HepG2 (cell line): Measurements from ENCODE around the gene TRIM7. TPM values are rescaled to one million over a fixed set of nuclear protein-coding genes. Genes with fewer than 3 reads are reported as not detected.

Experiments
- ATAC-seq: fragments of 200-7000 bp; cut with Tn5 transposase; 3 replicates; pipeline ENCODE4 v1.9.1; 2020; ENCODE audit warnings: mild to moderate bottlenecking, moderate library complexity
- BruUV-seq: library from RNA; stranded (reverse); fragments of 400-500 nt; replicated peaks from 2 replicates; lab custom pipeline; 2021; lab: Mats Ljungman, UMichigan
- CTCF ChIA-PET: fragments of 300-600 bp; formaldehyde crosslinking; extraction: SDS; loops from one replicate; lab custom pipeline; 2021; ENCODE audit warnings: low total read pairs, inconsistent platforms, low intra/inter-chr PET ratio; lab: Yijun Ruan, JAX
- POLR2A ChIA-PET: fragments of 350-600 bp; sonication (Branson Sonifier 250); formaldehyde crosslinking; loops from one replicate; lab custom pipeline; 2020; ENCODE audit warnings: antibody characterized with exemption, inconsistent platforms; lab: Yijun Ruan, JAX
- DNase-seq: peaks from one replicate; pipeline ENCODE4 v3.0.0-alpha.2; 2015; ENCODE audit warnings: low spot score
- FAIRE-seq: peaks from 3 replicates; lab custom pipeline; 2011; peaks lifted over from hg19 to GRCh38; lab: Jason Lieb, UNC
- H2AFZ ChIP-seq: one replicate; pipeline ENCODE4 v1.6.1; 2011; ENCODE audit warnings: low read length, inconsistent platforms
- H3K27ac ChIP-seq: fragments of 300-600 bp; 3 replicates; pipeline ENCODE4 v1.8.0; 2011; ENCODE audit warnings: mixed run types, mild to moderate bottlenecking, mixed read lengths, low read length, inconsistent platforms; ENCODE audit not compliant: insufficient read depth; ENCODE audit errors: extremely low read length
- H3K27me3 ChIP-seq, 2 experiments: fragments of 200-600 bp in 1 of 2; 2 replicates in 1 of 2; 3 replicates in 1 of 2; pipeline versions ENCODE4 v1.6.0 to v1.8.0; 2011; ENCODE audit warnings: low read length in 2 of 2, mild to moderate bottlenecking in 2 of 2, moderate library complexity in 2 of 2, inconsistent platforms in 1 of 2; ENCODE audit not compliant: insufficient read depth in 2 of 2, control insufficient read depth in 1 of 2
- H3K36me3 ChIP-seq, 2 experiments: fragments of 200-600 bp in 1 of 2; replicated peaks in 1 of 2; 2 replicates in 1 of 2; 3 replicates in 1 of 2; pipeline versions ENCODE4 v1.5.1 to v1.8.0; 2011; ENCODE audit warnings: low read length in 2 of 2, inconsistent platforms in 1 of 2; ENCODE audit not compliant: insufficient read depth in 2 of 2, control insufficient read depth in 1 of 2
- H3K4me1 ChIP-seq: 2 replicates; pipeline ENCODE4 v1.5.1; 2012; ENCODE audit warnings: low read length, inconsistent platforms; ENCODE audit not compliant: insufficient read depth
- H3K4me2 ChIP-seq: 2 replicates; pipeline ENCODE4 v1.6.0; 2011; ENCODE audit warnings: low read depth, low read length, inconsistent platforms
- H3K4me3 ChIP-seq, 3 experiments: fragments of 200-600 bp in 1 of 3; sonication (generic), shearing (Covaris generic) in 1 of 3; replicated peaks in 1 of 3; 2 replicates each; pipeline ENCODE4 v1.5.1; 2011 to 2016; ENCODE audit warnings: low read length in 3 of 3, inconsistent platforms in 2 of 3, low read depth in 2 of 3, mild to moderate bottlenecking in 2 of 3, control low read depth in 1 of 3, mixed read lengths in 1 of 3; ENCODE audit not compliant: insufficient read depth in 1 of 3
- H3K79me2 ChIP-seq: one replicate; pipeline ENCODE4 v1.6.1; 2011; ENCODE audit warnings: low read length, inconsistent platforms; ENCODE audit not compliant: insufficient read depth
- H3K9ac ChIP-seq: 2 replicates; pipeline ENCODE4 v1.6.0; 2011; ENCODE audit warnings: mild to moderate bottlenecking, low read depth, low read length, inconsistent platforms; ENCODE audit not compliant: insufficient read depth
- H3K9me3 ChIP-seq: 2 replicates; pipeline ENCODE4 v1.5.1; 2012; ENCODE audit warnings: mild to moderate bottlenecking, low read length
- H4K20me1 ChIP-seq: 2 replicates; pipeline ENCODE4 v1.6.0; 2011; ENCODE audit warnings: inconsistent platforms, mild to moderate bottlenecking, low read length, moderate library complexity; ENCODE audit not compliant: insufficient read depth
- HOXA9 ChIP-seq: sonication (generic); formaldehyde crosslinking; IDR thresholded peaks from 2 replicates; pipeline ENCODE4 v1.8.1; 2022; ENCODE audit warnings: missing genetic modification reagents, mild to moderate bottlenecking, moderate library complexity, borderline replicate concordance
- KLF16 ChIP-seq, 2 experiments: sonication (generic) in 1 of 2; formaldehyde crosslinking in 1 of 2; IDR thresholded peaks; 2 replicates each; pipeline versions ENCODE4 v1.6.1 to v1.8.0; 2016 to 2023; ENCODE audit warnings: missing genetic modification reagents in 2 of 2, missing compliant biosample characterization in 1 of 2
- POLR2G ChIP-seq: fragments of 200-400 bp; formaldehyde crosslinking; IDR thresholded peaks from 2 replicates; pipeline ENCODE4 v1.6.1; 2018; ENCODE audit warnings: mild to moderate bottlenecking, low read depth, low read length, moderate library complexity
- ZFP91 ChIP-seq: sonication (generic); formaldehyde crosslinking; IDR thresholded peaks from 2 replicates; pipeline ENCODE4 v1.9.0; 2022; ENCODE audit warnings: missing genetic modification reagents, mild to moderate bottlenecking, borderline replicate concordance
- ZNF225 ChIP-seq: sonication (generic); formaldehyde crosslinking; IDR thresholded peaks from 2 replicates; pipeline ENCODE4 v1.4.0; 2020; ENCODE audit warnings: mild to moderate bottlenecking, missing genetic modification reagents
- WGBS: methylation state at CpG from one replicate; pipeline ENCODE4 v1.1.6; 2017; ENCODE audit warnings: low lambda C conversion rate; 5-methylcytosine and 5-hydroxymethylcytosine counted together
- in situ Hi-C: cut with HindIII; loops from 2 replicates; pipeline ENCODE4 v1.10.0; 2017; ENCODE audit warnings: low pct_unique_long_range_greater_than_20kb; ENCODE audit not compliant: extremely low pct_ligation_motif_present
- intact Hi-C: fragments of 100-400 bp; cut with micrococcal nuclease; formaldehyde crosslinking; loops from one replicate; pipeline ENCODE4 v1.10.0; 2022; ENCODE audit not compliant: unreplicated experiment
- polyA plus RNA-seq, 8 experiments: library from polyadenylated mRNA; depleted of rRNA in 3 of 8; stranded (reverse) in 7 of 8; unstranded in 1 of 8; fragments of >200 nt; fragmentation: Illumina TruSeq in 4 of 8; extraction: Trizol in 4 of 8; gene quantifications; 2 replicates each; pipeline versions ENCODE4 v1.2.1 to v1.2.3, GENCODE V29; 2011 to 2016; ENCODE audit warnings: low read depth in 4 of 8, missing spikeins in 1 of 8, mixed read lengths in 1 of 8; ENCODE audit not compliant: insufficient read depth in 1 of 8
- total RNA-seq, 5 experiments: library from RNA; depleted of rRNA; stranded (reverse); fragments of >200 nt; fragmentation: Illumina TruSeq; extraction: Trizol; gene quantifications; 2 replicates each; pipeline ENCODE4 v1.2.3, GENCODE V29; 2016; ENCODE audit warnings: low read depth in 1 of 5

TRIM7 gene
- total and polyA plus RNA-seq, 2 of the 13 experiments (the other 11 are each of a cell fraction or from before 2014, with no cell fraction given) = 0.13 TPM; not detected in 1

DNA sequence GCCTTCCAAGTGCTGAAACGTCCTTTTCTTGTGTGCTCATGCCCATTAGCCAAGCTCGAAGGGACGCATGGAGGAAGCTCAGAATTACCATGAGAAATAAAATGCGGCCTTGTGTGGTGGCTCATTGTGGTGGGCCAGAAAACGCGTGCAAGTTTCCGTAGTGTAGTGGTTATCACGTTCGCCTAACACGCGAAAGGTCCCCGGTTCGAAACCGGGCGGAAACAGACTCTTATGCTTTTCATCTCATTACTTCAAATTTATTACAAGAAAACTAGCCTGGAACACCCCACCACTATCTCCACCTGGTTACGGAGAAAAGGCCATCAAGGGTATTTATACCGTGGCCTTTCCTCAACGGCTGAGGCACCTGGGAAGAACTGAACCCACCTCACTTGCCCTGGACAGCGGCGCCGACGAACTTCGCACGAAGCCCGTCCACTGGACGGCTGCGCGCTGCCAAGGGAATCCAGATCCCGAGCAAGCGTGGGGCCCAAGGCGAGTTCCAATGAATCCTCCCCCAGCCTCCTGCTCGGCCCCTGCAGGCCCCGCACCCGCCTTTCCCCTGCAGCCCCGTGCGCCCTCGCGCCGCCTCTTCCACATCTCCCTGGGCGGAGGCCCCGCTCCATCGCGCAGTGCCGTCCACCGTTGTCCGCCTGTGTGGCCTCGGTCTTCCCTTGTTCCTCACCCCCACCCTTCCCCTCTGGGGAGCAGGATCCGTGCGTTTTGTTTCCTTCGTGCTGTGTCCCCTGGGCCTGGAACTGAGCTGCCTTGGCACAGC, 35.3 kb downstream of the TRIM7 start (continued):
- TF ChIP-seq ZFP91 (CRISPR knock-in tag) (0 out of 2 replicates have a peak, but pooled peaks have one; percentile 26), ZNF225 (CRISPR knock-in tag) (peak; percentile 61; the same call in 1 of the 2 replicates)

- peaks cover 51% of the 10 kb centered on the region for H3K4me1 ChIP-seq
- H2AFZ ChIP-seq = no peak overlapping the region
- intact Hi-C loops (no loop called here), in situ Hi-C loops (no loop called here)
- no peaks in the 10 kb centered on the region for H4K20me1 ChIP-seq
- no peaks in the 10 kb centered on the region for H3K36me3 ChIP-seq
- no peaks in the 10 kb centered on the region for H3K9me3 ChIP-seq
- H3K4me2 ChIP-seq = peak overlapping the region; percentile 96
- FAIRE-seq (no peak), ATAC-seq (no peak)
- CTCF ChIA-PET = no interaction called here
- no peak overlapping the region for H3K27ac ChIP-seq
- no peaks in the 10 kb centered on the region for H3K79me2 ChIP-seq
- no peak overlapping the region for H3K9ac ChIP-seq
- TF ChIP-seq HOXA9 (no peak), KLF16 (CRISPR knock-in tag; IDR thresholded peaks at IDR 0.05) (no peak), POLR2G (no peak)
- TF ChIP-seq, all 625 proteins: peak for 0
- POLR2A ChIA-PET = no interaction called here
- DNase-seq = no peak
- Histone ChIP-seq H3K27me3 (peaks cover 0 to 12% of the 10 kb centered on the region in 2 experiments; a peak in 1 of 5 replicates), H3K4me3 (peak overlapping the region; percentile 30 to 50 (median 38); a peak in 3 of 6 replicates)
- WGBS = 45% methylated on average over 10 of the region's 14 CpGs
- BruUV-seq = no TSS peak
Observed at GRCh38 chr5:181168595-181169118, 36.3 kb downstream of the TRIM7 start.
